ENCODE results near the gene MSH2.

The MSH2 gene

GRCh38 chr2:47528874-47529273, 125.9 kb downstream of the MSH2 start:
- H2AFZ ChIP-seq (ENCODE audit: low read depth), result no peak overlapping the region

GRCh38 chr2:47530105-47530760, 127.3 kb downstream of the MSH2 start:
- Histone ChIP-seq H3K4me2 (no peak overlapping the region), H3K36me3 (ENCODE audit: insufficient read depth) (no peaks in the 10 kb centered on the region), H3K27ac (no peak overlapping the region), H3K27me3 (ENCODE audit: insufficient read depth, low read depth) (no peaks in the 10 kb centered on the region), H2AFZ (ENCODE audit: low read depth) (no peak overlapping the region), H3K79me2 (ENCODE audit: insufficient read depth, low read depth) (no peaks in the 10 kb centered on the region), H3K4me1 (ENCODE audit: low read depth, poor library complexity, severe bottlenecking) (peaks cover 27% of the 10 kb centered on the region), H4K20me1 (ENCODE audit: insufficient read depth) (no peaks in the 10 kb centered on the region), H3K9ac (no peak overlapping the region), H3K4me3 (IDR thresholded peaks at IDR 0.05; ENCODE audit: insufficient read depth, low read depth, low read length) (no peak overlapping the region)
- no peak for TF ChIP-seq CTCF (conservative IDR thresholded peaks at IDR 0.05; ENCODE audit: low read depth, low read length)

More at GRCh38 chr2:47528874-47529273, 125.9 kb downstream of the MSH2 start:
- Histone ChIP-seq H3K9ac (no peak overlapping the region), H3K4me3 (IDR thresholded peaks at IDR 0.05; ENCODE audit: insufficient read depth, low read depth, low read length) (no peak overlapping the region), H3K27ac (no peak overlapping the region), H4K20me1 (ENCODE audit: insufficient read depth) (no peaks in the 10 kb centered on the region), H3K4me2 (no peak overlapping the region), H3K27me3 (ENCODE audit: insufficient read depth, low read depth) (no peaks in the 10 kb centered on the region), H3K4me1 (ENCODE audit: low read depth, poor library complexity, severe bottlenecking) (peaks cover 34% of the 10 kb centered on the region), H3K79me2 (ENCODE audit: insufficient read depth, low read depth) (no peaks in the 10 kb centered on the region), H3K36me3 (ENCODE audit: insufficient read depth) (no peaks in the 10 kb centered on the region)
- TF ChIP-seq CTCF (conservative IDR thresholded peaks at IDR 0.05; ENCODE audit: low read depth, low read length), result no peak

GRCh38 chr2:47531378-47532042, 128.6 kb downstream of the MSH2 start:
- Histone ChIP-seq H3K79me2 (ENCODE audit: insufficient read depth, low read depth) (no peaks in the 10 kb centered on the region), H3K36me3 (ENCODE audit: insufficient read depth) (no peaks in the 10 kb centered on the region), H3K27me3 (ENCODE audit: insufficient read depth, low read depth) (no peaks in the 10 kb centered on the region), H3K27ac (no peak overlapping the region), H4K20me1 (ENCODE audit: insufficient read depth) (no peaks in the 10 kb centered on the region), H3K4me3 (IDR thresholded peaks at IDR 0.05; ENCODE audit: insufficient read depth, low read depth, low read length) (no peak overlapping the region), H3K4me2 (no peak overlapping the region), H3K9ac (no peak overlapping the region), H2AFZ (ENCODE audit: low read depth) (no peak overlapping the region), H3K4me1 (ENCODE audit: low read depth, poor library complexity, severe bottlenecking) (peaks cover 14% of the 10 kb centered on the region)
- TF ChIP-seq CTCF (conservative IDR thresholded peaks at IDR 0.05; ENCODE audit: low read depth, low read length), result no peak
